K562 (cell line): ENCODE results near the gene CERS5.

Source experiments
- ATF6 ChIP-seq: sonication (generic); formaldehyde crosslinking; IDR thresholded peaks from 2 replicates; pipeline ENCODE4 v1.4.0; 2020; ENCODE audit warnings: mild to moderate bottlenecking, missing genetic modification reagents
- CREB1 ChIP-seq, 2 experiments: sonication (generic) in 1 of 2; formaldehyde crosslinking in 1 of 2; IDR thresholded peaks; 2 replicates each; pipeline versions ENCODE4 v1.6.1 to v1.8.0; 2012 to 2022; ENCODE audit warnings: inconsistent platforms in 1 of 2, mild to moderate bottlenecking in 1 of 2, missing genetic modification reagents in 1 of 2, moderate library complexity in 1 of 2
- CTCF ChIP-seq, 3 experiments: IDR thresholded peaks in 2 of 3; conservative IDR thresholded peaks in 1 of 3; 2 replicates each; pipeline ENCODE4 v1.5.1; 2011 to 2012; ENCODE audit warnings: low read length in 3 of 3, mild to moderate bottlenecking in 3 of 3, control low read depth in 2 of 3, improper control_type of control experiment in 1 of 3, inconsistent platforms in 1 of 3, low read depth in 1 of 3, mixed read lengths in 1 of 3, moderate library complexity in 1 of 3; ENCODE audit not compliant: insufficient read depth in 2 of 3
- FIP1L1 ChIP-seq: fragments of 200-400 bp; formaldehyde crosslinking; IDR thresholded peaks from 2 replicates; pipeline ENCODE4 v1.6.1; 2018; ENCODE audit warnings: mild to moderate bottlenecking, low read depth, low read length; ENCODE audit not compliant: poor library complexity, severe bottlenecking
- GABPA ChIP-seq: fragments of 200-800 bp; sonication (Bioruptor generic); conservative IDR thresholded peaks from 2 replicates; pipeline ENCODE4 v1.6.1; 2016; ENCODE audit warnings: low read depth, missing genetic modification characterization, missing compliant biosample characterization
- HMG20B ChIP-seq: fragments of 250-450 bp; sonication (Bioruptor Pico); IDR thresholded peaks from 2 replicates; pipeline ENCODE4 v1.5.0; 2021; ENCODE audit warnings: mild to moderate bottlenecking
- RCOR1 ChIP-seq, 2 experiments: IDR thresholded peaks; 2 replicates each; pipeline ENCODE4 v1.6.1; 2012; ENCODE audit warnings: low read depth in 2 of 2, low read length in 2 of 2, borderline replicate concordance in 1 of 2, improper control_type of control experiment in 1 of 2
- RNF2 ChIP-seq: sonication (generic); IDR thresholded peaks from 2 replicates; pipeline ENCODE4 v1.6.1; 2016
- SIRT6 ChIP-seq: IDR thresholded peaks from one replicate; pipeline ENCODE4 v1.6.1; 2012; ENCODE audit warnings: low read depth, mild to moderate bottlenecking, control low read depth, inconsistent platforms, low read length, moderate library complexity
- ZBTB26 ChIP-seq: fragments of 450-650 bp; formaldehyde crosslinking; IDR thresholded peaks from 2 replicates; pipeline ENCODE4 v1.4.0; 2022; ENCODE audit warnings: missing genetic modification characterization
- ZNF175 ChIP-seq: fragments of 200-800 bp; sonication (Bioruptor generic); IDR thresholded peaks from 2 replicates; pipeline ENCODE4 v1.6.1; 2016; ENCODE audit warnings: low read depth, mild to moderate bottlenecking, missing genetic modification characterization, missing compliant biosample characterization
- ZNF274 ChIP-seq: IDR thresholded peaks from 2 replicates; pipeline ENCODE4 v1.6.1; 2011; ENCODE audit warnings: low read depth, mild to moderate bottlenecking, low read length, moderate library complexity, borderline replicate concordance
- ZNF512 ChIP-seq: IDR thresholded peaks from 2 replicates; pipeline ENCODE4 v1.6.1; 2016; ENCODE audit warnings: missing genetic modification characterization, missing compliant biosample characterization

GRCh38 chr12:50099302-50100008, 67.7 kb downstream of the CERS5 start:
- TF ChIP-seq ATF6 (CRISPR knock-in tag) (no peak), RNF2 (no peak), CTCF (IDR thresholded peaks at IDR 0.05 in 2 of 3, conservative IDR thresholded peaks at IDR 0.05 in 1 of 3; ENCODE audit: insufficient read depth in 2 of 3, low read depth in 1 of 3, low read length in 3 of 3) (no peak), HMG20B (CRISPR knock-in tag) (no peak), GABPA (tag) (no peak), RCOR1 (IDR thresholded peaks at IDR 0.05; ENCODE audit: borderline replicate concordance in 1 of 2, low read depth in 2 of 2, low read length in 2 of 2) (no peak), ZNF175 (CRISPR knock-in tag) (no peak), ZNF274 (no peak), ZNF512 (tag) (no peak), FIP1L1 (no peak), SIRT6 (no peak), ZBTB26 (no peak), CREB1 (IDR thresholded peaks at IDR 0.05) (no peak), CREB1 (CRISPR knock-in tag; IDR thresholded peaks at IDR 0.05) (no peak)
